BLaER1 (cell line): ENCODE measurements around the gene SF3B5.
"Not testable (repeated sequence)": the region's sequence is repeated elsewhere in the genome, so short reads cannot be mapped to it uniquely, and the experiment has no call there.

Experiments used
- H3K27ac ChIP-seq: shearing (Covaris generic); formaldehyde crosslinking; 2 replicates; pipeline ENCODE4 v1.8.1; 2022
- H3K27me3 ChIP-seq: shearing (Covaris generic); formaldehyde crosslinking; 2 replicates; pipeline ENCODE4 v1.8.1; 2022
- H3K36me3 ChIP-seq: shearing (Covaris generic); formaldehyde crosslinking; 2 replicates; pipeline ENCODE4 v1.8.1; 2022
- H3K4me1 ChIP-seq: shearing (Covaris generic); formaldehyde crosslinking; 2 replicates; pipeline ENCODE4 v1.8.1; 2022
- H3K4me2 ChIP-seq: shearing (Covaris generic); formaldehyde crosslinking; 2 replicates; pipeline ENCODE4 v1.8.1; 2022
- H3K4me3 ChIP-seq: shearing (Covaris generic); formaldehyde crosslinking; 2 replicates; pipeline ENCODE4 v1.8.1; 2022
- H3K9ac ChIP-seq: shearing (Covaris generic); formaldehyde crosslinking; 2 replicates; pipeline ENCODE4 v1.8.1; 2022
- H3K9me3 ChIP-seq: shearing (Covaris generic); formaldehyde crosslinking; 2 replicates; pipeline ENCODE4 v1.8.1; 2022
- H4K20me1 ChIP-seq: shearing (Covaris generic); formaldehyde crosslinking; 2 replicates; pipeline ENCODE4 v1.8.1; 2022
- Cebpa-rat ChIP-seq: shearing (Covaris generic); IDR thresholded peaks from 2 replicates; pipeline ENCODE4 v1.8.1; 2022

SF3B5 gene

GRCh38 chr6:144133225-144133821 lies 38.0 kb upstream of the SF3B5 start:
- no peak overlapping the region for H3K27ac ChIP-seq
- H3K4me3 ChIP-seq: no peak overlapping the region
- H3K4me2 ChIP-seq: no peak overlapping the region
- no peaks in the 10 kb centered on the region for H3K4me1 ChIP-seq
- H3K9ac ChIP-seq: no peak overlapping the region
- no peaks in the 10 kb centered on the region for H3K9me3 ChIP-seq
- H3K36me3 ChIP-seq: no peaks in the 10 kb centered on the region
- no peak for TF ChIP-seq Cebpa-rat
- H3K27me3 ChIP-seq: no peaks in the 10 kb centered on the region
- no peaks in the 10 kb centered on the region for H4K20me1 ChIP-seq

GRCh38 chr6:144132167-144132690 lies 36.9 kb upstream of the SF3B5 start:
- not testable (repeated sequence) for H3K36me3 ChIP-seq, H3K27me3 ChIP-seq, H3K9ac ChIP-seq, H3K27ac ChIP-seq, H3K4me2 ChIP-seq, H4K20me1 ChIP-seq, H3K9me3 ChIP-seq, H3K4me1 ChIP-seq, H3K4me3 ChIP-seq

- no peak for TF ChIP-seq Cebpa-rat
- Histone ChIP-seq H3K36me3 (no peaks in the 10 kb centered on the region), H3K4me3 (no peak overlapping the region), H3K27me3 (no peaks in the 10 kb centered on the region), H3K9ac (no peak overlapping the region), H4K20me1 (no peaks in the 10 kb centered on the region), H3K4me2 (no peak overlapping the region), H3K9me3 (no peaks in the 10 kb centered on the region), H3K4me1 (no peaks in the 10 kb centered on the region), H3K27ac (no peak overlapping the region)
Measured at GRCh38 chr6:144131248-144131709, 35.9 kb upstream of the SF3B5 start.

DNA sequence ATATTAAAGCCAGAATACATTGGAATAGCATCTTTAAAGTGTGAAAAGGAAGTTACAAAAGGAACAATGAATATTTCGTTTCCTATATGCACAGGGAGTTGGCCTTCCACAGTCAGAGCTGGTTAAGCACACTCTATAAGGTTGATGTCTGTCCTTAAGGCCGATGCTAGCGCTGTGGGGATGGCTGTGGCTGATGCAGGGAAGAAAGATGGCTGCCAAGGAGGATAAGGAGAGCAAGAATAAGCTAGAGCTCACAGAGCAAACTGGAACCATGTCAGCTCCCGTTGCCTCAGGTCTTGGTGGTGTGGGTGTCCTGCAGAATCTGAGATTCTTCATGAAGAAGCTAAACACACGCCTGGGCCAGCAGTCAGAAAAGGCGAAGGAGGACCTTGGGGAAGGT lies 34.1 kb upstream of the SF3B5 start:
- no peak overlapping the region for H3K4me3 ChIP-seq
- no peaks in the 10 kb centered on the region for H3K36me3 ChIP-seq
- no peak overlapping the region for H3K27ac ChIP-seq
- no peak for TF ChIP-seq Cebpa-rat
- H3K4me2 ChIP-seq: no peak overlapping the region
- H3K9me3 ChIP-seq: no peaks in the 10 kb centered on the region
- no peak overlapping the region for H3K9ac ChIP-seq
- H4K20me1 ChIP-seq: no peaks in the 10 kb centered on the region
- no peaks in the 10 kb centered on the region for H3K27me3 ChIP-seq
- H3K4me1 ChIP-seq: no peaks in the 10 kb centered on the region

GRCh38 chr6:144127097-144127496 lies 31.7 kb upstream of the SF3B5 start:
- Histone ChIP-seq H3K4me1 (no peaks in the 10 kb centered on the region), H3K27ac (no peak overlapping the region), H3K36me3 (no peaks in the 10 kb centered on the region), H4K20me1 (no peaks in the 10 kb centered on the region), H3K9me3 (no peaks in the 10 kb centered on the region), H3K27me3 (no peaks in the 10 kb centered on the region), H3K4me2 (no peak overlapping the region), H3K4me3 (no peak overlapping the region), H3K9ac (no peak overlapping the region)
- no peak for TF ChIP-seq Cebpa-rat

DNA sequence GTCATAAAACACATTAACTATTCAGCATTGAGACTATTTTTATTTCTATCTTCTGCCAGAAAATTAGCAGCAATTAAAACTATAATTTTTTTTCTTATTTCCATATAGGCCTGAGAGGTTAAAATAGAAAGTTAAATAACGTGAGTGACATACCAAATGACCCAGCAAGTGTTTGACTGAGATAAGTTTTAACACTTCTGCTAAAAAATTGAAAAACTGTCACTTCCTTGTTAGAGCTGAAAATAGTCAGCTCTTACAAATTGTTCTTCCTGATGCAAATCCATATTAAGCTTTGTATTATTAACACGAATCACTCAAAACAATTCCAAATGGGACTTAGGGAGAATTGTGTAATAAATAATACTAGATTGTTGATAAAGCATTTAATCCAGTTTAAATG lies 28.5 kb upstream of the SF3B5 start:
- no peak for TF ChIP-seq Cebpa-rat
- no peaks in the 10 kb centered on the region for H4K20me1 ChIP-seq
- no peaks in the 10 kb centered on the region for H3K36me3 ChIP-seq
- H3K9me3 ChIP-seq: no peaks in the 10 kb centered on the region
- no peak overlapping the region for H3K4me2 ChIP-seq
- H3K4me3 ChIP-seq: no peak overlapping the region
- H3K4me1 ChIP-seq: no peaks in the 10 kb centered on the region
- H3K27me3 ChIP-seq: no peaks in the 10 kb centered on the region
- no peak overlapping the region for H3K9ac ChIP-seq
- no peak overlapping the region for H3K27ac ChIP-seq

GRCh38 chr6:144123421-144123820 lies 28.0 kb upstream of the SF3B5 start:
- no peak for TF ChIP-seq Cebpa-rat
- Histone ChIP-seq H3K27me3 (no peaks in the 10 kb centered on the region), H4K20me1 (no peaks in the 10 kb centered on the region), H3K4me2 (no peak overlapping the region), H3K36me3 (no peaks in the 10 kb centered on the region), H3K4me3 (no peak overlapping the region), H3K27ac (no peak overlapping the region), H3K9me3 (no peaks in the 10 kb centered on the region), H3K4me1 (no peaks in the 10 kb centered on the region), H3K9ac (no peak overlapping the region)

DNA sequence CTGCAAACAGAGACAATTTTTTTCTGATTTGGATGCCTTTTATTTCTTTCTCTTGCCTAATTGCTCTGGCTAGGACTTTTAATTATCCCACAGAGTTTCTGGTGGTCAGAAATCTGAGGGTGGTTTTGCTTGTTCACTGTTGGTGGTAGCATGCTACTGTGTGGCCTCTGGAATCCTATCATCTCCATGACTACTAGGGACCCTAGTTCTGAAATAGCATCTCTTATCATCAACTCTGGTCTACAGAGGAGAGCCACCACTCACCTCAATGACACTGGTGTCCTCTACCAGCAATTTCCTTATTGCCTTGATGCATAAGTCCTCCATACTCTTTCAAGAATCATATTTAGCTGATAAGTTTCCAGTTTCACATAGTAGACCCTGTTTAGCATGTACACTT lies 27.5 kb upstream of the SF3B5 start:
- TF ChIP-seq Cebpa-rat: no peak
- no peaks in the 10 kb centered on the region for H3K27me3 ChIP-seq

DNA sequence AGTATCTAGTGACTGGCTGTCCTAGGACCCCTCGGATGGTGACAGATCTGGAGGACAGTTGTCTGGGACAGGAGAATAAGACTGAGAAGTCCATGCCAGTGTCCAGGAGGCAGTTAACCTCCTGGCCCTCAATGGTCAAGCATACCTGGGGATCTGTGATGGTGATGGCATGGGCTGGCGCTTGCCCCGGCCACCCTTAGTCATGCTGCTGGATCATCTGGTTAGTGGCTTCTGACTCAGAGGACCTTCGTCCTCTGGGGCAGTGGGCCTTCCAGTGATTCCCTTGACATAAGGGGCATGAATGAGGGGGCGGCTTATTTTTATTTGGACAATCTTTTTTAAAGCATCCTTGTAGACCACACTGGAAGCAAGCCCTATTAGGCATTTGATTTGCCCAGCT lies 24.0 kb upstream of the SF3B5 start:
- Histone ChIP-seq H4K20me1 (no peaks in the 10 kb centered on the region), H3K4me1 (no peaks in the 10 kb centered on the region), H3K27ac (no peak overlapping the region), H3K36me3 (no peaks in the 10 kb centered on the region), H3K4me2 (no peak overlapping the region), H3K9ac (no peak overlapping the region), H3K4me3 (no peak overlapping the region), H3K27me3 (no peaks in the 10 kb centered on the region), H3K9me3 (no peaks in the 10 kb centered on the region)
- TF ChIP-seq Cebpa-rat: no peak

More for the DNA sequence above, 27.5 kb upstream of the SF3B5 start:
- no peaks in the 10 kb centered on the region for H3K4me1 ChIP-seq
- no peak overlapping the region for H3K27ac ChIP-seq
- no peaks in the 10 kb centered on the region for H4K20me1 ChIP-seq
- no peak overlapping the region for H3K4me3 ChIP-seq
- H3K4me2 ChIP-seq: no peak overlapping the region
- no peak overlapping the region for H3K9ac ChIP-seq
- H3K36me3 ChIP-seq: no peaks in the 10 kb centered on the region
- H3K9me3 ChIP-seq: no peaks in the 10 kb centered on the region

DNA sequence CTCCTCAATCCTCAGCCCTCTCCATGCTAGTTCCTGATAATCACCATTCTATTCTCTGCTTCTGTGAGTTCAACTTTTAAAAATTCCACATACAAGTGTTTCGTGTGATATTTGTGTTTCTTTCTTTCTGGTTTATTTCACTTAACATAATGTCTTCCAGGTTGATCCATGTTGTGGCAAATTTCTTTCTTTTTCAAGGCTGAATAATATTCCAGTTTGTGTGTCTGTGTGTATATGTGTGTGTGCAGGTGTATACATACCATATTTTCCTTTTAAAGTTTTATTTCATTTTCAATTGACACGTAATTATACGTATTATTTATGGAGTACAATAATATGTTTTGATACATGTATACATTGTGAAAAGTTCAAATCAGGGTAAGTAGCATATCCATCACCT lies 19.8 kb upstream of the SF3B5 start:
- H3K36me3 ChIP-seq: no peaks in the 10 kb centered on the region
- no peaks in the 10 kb centered on the region for H3K4me1 ChIP-seq
- no peak overlapping the region for H3K4me3 ChIP-seq
- H3K27me3 ChIP-seq: no peaks in the 10 kb centered on the region
- H3K9me3 ChIP-seq: no peaks in the 10 kb centered on the region
- no peaks in the 10 kb centered on the region for H4K20me1 ChIP-seq
- no peak overlapping the region for H3K9ac ChIP-seq
- H3K4me2 ChIP-seq: no peak overlapping the region
- TF ChIP-seq Cebpa-rat: no peak
- H3K27ac ChIP-seq: no peak overlapping the region

DNA sequence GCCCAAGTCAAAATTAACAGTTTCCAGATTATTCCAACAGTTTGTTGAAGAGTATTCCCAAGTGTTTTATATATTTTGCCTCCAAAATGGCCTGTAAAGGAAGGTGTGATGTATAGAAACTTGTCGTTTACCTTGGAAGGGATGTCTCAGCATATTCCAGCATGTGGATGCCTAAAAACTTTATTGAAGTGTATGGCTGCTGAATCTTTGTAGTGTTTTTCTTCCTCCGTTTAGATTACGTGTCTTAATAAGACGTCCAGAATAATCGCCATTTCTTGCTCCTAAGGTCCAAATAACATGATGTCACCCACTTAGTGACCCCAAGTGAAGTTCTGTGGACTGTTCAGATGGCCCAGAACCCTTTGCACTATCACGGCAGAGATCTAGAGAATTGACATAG lies 18.0 kb upstream of the SF3B5 start:
- Histone ChIP-seq H3K27ac (no peak overlapping the region), H3K9me3 (no peaks in the 10 kb centered on the region), H3K4me3 (no peak overlapping the region), H4K20me1 (no peaks in the 10 kb centered on the region), H3K36me3 (no peaks in the 10 kb centered on the region), H3K4me1 (no peaks in the 10 kb centered on the region), H3K9ac (no peak overlapping the region), H3K27me3 (no peaks in the 10 kb centered on the region), H3K4me2 (no peak overlapping the region)
- no peak for TF ChIP-seq Cebpa-rat
